ENCODE results near the gene GUSB.

GUSB gene

DNA sequence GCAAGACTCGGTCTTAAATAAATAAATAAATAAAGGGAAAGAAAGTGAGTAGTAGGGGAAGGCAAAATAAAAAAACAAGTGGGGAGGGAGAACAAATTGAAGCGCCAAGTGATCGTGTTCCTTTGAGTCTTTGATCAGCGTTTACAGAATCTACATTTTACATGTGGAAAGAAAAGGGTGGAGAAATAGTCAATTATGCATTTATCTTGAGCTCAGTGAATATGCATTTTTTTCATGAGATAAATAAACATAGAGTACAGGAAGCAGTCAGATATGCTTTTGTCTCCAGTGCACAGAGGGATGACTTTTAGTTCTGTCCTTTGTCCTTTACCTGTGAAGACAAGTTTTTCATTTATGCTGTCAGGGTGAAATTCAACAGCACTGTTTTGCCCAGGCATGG, 6.1 kb upstream of the GUSB start:
- TF ChIP-seq JUND (IDR thresholded peaks at IDR 0.05; ENCODE audit: low read depth): no peak
- DNase-seq (ENCODE audit: low read depth in 1 of 2, low spot score in 1 of 2): no peak
- in situ Hi-C loops (cut with HindIII; ENCODE audit: low pct_unique_long_range_greater_than_20kb, low sequenced_read_pairs): no loop called here

DNA sequence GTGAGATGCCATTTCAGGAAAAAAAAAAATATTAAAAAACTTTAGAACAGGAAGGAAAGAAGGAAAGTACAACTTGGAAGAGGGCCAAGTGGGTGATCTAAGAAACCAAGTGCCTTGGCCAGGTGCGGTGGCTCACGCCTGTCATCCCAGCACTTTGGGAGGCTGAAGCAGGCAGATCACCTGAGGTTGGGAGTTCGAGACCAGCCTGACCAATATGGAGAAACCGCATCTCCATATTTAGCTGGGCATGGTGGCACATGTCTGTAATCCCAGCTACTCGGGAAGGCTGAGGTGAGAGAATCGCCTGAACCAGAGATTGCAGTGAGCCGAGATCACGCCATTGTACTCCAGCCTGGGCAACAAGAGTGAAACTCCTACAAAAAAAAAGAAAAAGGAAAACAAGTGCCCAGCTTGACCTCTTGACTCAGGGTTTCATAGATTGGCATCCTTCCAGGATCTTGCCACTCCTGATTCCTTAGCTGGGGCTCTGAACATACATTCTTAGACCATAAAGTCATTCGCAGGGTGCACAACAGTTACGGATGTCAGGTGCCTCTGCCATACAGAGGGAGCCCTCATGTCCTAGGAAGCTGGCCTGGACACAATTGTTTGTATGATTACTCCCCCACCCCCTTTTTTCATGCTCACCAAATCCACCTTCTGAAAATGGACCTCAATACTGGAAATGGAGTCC, 2.1 kb upstream of the GUSB start:
- no peak for DNase-seq (ENCODE audit: low read depth in 1 of 2, low spot score in 1 of 2)
- no peak for TF ChIP-seq JUND (IDR thresholded peaks at IDR 0.05; ENCODE audit: low read depth)
- in situ Hi-C loops (cut with HindIII; ENCODE audit: low pct_unique_long_range_greater_than_20kb, low sequenced_read_pairs): no loop called here

DNA sequence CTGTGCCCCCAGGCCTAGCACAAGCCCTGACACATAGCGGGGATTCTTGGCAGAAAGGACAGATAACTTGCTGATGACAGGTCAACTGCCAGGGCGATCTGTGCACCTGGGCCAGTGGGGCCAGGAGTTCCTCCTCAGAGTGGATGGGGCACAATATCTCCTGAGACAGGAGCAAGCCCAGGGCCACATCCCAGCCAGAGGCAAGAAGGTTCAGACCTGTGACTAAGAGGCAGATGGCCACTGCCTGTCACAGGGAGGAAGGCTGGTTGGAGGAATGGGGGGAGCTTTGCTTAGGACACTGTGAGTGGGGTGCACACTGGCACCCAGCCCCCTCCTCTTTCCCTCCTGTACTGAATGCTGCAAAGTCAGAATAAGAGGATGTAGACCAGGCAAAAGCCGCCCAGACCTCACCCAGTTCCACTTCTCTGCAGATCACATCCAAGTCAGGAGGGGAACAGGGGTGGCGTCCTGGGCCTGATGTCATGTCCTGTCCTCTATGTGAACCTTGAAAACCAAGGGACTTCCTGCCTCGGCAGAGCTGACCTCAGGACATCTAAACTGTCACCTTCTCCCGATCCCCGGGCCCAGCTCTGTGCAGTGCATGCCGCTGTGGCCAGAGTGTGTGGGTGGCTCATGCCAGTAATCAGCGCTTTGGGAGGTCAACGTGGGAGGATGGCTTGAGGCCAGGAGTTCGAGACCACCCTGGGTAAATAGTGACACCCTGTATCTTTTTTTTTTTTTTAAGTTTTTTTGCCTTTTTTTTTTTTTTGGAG, 1.3 kb downstream of the GUSB start:
- in situ Hi-C loops (cut with HindIII; ENCODE audit: low pct_unique_long_range_greater_than_20kb, low sequenced_read_pairs): no loop called here
- DNase-seq (ENCODE audit: low read depth in 1 of 2, low spot score in 1 of 2): peak in 1 of 2 experiments; percentile 23
- no peak for TF ChIP-seq JUND (IDR thresholded peaks at IDR 0.05; ENCODE audit: low read depth)

DNA sequence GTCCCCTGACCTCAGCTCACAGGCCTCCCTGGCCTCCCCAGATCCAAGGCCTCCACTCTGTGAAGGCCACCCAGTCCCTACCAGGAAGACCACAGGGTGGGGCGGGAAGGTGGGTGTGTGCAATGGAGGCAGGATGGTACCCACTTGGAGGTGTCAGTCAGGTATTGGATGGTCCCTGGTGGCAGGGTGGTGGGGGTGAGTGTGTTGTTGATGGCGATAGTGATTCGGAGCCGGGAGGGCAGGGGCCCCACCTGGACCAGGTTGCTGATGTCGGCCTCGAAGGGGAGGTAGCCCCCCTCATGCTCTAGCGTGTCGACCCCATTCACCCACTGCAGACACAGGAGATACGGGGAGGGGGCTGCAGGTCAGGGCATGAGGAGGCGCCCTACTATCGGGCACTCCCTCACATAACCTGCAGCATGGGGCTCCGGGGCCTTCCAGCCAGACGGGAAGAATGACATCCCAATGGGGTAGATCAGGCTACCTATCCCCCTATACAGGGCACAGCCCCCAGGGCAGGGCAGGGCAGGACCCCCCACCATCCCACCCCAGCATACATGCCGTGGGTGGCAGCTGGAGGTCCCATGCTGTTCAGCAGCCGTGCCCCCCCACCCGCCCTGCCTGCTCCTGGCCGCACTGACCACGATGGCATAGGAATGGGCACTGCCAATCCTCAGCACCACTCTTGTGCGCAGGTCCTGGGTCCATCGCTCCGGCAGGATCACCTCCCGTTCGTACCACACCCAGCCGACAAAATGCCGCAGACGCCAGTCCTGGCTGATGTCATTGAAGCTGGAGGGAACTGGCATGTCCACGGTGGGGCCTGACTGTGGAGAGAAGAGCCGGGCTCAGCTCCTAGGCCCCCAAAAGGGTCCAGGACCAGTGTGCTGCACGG, 2.2 kb downstream of the GUSB start:
- in situ Hi-C loops (cut with HindIII; ENCODE audit: low pct_unique_long_range_greater_than_20kb, low sequenced_read_pairs): no loop called here
- no peak for TF ChIP-seq JUND (IDR thresholded peaks at IDR 0.05; ENCODE audit: low read depth)
- no peak for DNase-seq (ENCODE audit: low read depth in 1 of 2, low spot score in 1 of 2)

DNA sequence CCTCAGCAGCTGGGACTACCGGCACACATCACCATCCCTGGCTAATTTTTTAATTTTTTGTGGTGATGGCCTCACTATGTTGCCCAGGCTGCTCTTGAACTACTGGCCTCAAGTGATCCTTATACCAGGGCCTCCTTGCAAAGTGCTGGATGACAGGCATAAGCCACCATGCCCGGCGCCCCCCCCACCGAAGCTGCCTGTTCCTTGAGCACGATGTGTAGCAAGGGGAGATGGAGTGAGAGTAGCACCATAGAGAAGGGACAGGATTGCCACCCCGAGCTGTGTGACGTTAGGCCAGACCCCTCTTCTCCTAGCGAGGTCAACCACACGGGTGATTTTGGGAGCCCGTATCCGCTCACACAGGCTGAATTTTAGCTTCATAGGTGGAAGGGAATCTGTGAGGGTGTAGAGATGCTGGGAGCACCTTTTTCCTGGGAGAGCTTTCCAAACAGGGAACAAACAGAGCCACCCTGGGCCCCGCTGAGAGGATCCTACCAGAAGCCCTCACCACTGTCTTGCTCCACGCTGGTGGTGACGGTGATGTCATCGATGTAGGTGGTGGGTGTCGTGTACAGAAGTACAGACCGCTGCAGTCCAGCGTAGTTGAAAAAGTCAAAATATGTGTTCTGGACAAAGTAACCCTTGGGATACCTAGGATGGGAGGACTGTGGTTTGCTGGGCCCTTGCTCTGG, 3.0 kb downstream of the GUSB start:
- in situ Hi-C loops (cut with HindIII; ENCODE audit: low pct_unique_long_range_greater_than_20kb, low sequenced_read_pairs): no loop called here
- TF ChIP-seq JUND (IDR thresholded peaks at IDR 0.05; ENCODE audit: low read depth): no peak
- DNase-seq (ENCODE audit: low read depth in 1 of 2, low spot score in 1 of 2): no peak

DNA sequence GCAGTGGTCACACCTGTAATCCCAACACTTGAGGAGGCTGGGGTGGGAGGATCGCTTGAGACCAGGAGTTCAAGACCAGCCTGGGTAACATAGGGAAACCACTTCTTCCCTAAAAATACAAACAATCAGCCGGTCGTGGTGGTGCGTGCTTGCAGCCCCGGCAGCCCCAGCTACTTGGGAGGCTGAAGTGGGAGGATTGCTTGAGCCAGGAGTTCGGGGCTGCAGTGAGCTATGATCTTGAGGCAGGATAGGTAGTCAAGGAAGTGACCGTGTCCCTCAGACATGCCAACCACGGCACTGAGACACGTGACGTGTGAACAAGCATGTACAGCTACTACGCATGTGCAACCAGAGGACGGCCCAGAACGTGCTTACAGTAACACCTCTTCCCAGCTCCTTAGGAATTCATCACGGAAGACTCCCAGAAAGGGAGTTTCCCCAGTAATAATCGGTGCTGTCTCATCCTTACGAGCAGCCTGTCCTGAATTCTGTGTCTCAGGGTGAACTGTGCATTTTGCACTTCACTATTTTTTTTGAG, 5.3 kb downstream of the GUSB start:
- in situ Hi-C loops (cut with HindIII; ENCODE audit: low pct_unique_long_range_greater_than_20kb, low sequenced_read_pairs): no loop called here
- no peak for TF ChIP-seq JUND (IDR thresholded peaks at IDR 0.05; ENCODE audit: low read depth)
- DNase-seq (ENCODE audit: low read depth in 1 of 2, low spot score in 1 of 2): no peak

DNA sequence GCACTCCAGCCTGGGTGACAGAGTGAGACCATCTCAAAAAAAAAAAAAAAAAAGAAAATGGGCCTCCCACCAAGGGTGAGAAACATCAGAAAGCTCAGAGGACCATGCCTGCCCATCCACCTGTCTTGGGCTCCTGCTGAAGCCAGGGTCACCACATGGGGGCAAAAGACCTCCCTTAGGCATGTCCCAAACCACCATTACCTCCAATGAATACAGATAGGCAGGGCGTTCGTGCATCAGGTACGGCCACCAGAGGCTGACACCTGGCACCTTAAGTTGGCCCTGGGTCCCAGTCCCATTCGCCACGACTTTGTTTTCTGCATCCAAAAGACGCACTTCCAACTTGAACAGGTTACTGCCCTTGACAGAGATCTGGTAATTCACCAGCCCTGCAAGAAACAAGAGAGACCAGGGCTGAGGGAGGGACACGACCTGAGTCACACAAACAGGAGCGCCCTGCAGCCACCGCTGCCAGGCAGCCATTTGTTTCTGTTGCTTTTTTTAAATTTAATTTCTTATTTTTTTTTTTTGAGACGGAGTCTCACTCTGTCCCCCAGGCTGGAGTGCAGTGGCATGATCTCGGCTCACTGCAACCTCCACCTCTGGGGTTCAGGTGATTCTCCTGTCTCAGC, 6.1 kb downstream of the GUSB start:
- TF ChIP-seq JUND (IDR thresholded peaks at IDR 0.05; ENCODE audit: low read depth): no peak
- no peak for DNase-seq (ENCODE audit: low read depth in 1 of 2, low spot score in 1 of 2)
- in situ Hi-C loops (cut with HindIII; ENCODE audit: low pct_unique_long_range_greater_than_20kb, low sequenced_read_pairs): no loop called here

DNA sequence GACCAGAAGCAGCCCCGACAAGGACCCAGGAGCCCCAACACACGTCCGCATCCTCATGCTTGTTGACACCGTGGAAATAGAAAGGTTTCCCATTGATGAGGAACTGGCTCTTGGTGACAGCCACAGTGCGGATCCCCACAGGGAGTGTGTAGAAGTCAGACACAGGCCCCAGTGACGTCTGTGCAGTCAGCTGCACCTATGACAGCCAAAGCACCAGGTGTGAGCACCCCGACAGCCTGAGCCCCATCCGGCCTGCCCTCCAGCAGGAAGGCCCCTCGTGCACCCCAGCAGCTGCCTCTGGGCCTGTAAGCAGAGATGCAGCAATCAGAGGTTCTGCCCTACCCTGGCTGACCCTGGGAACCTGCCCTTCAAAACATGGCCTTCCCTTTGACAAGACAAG, 7.1 kb downstream of the GUSB start:
- no peak for DNase-seq (ENCODE audit: low read depth in 1 of 2, low spot score in 1 of 2)
- in situ Hi-C loops (cut with HindIII; ENCODE audit: low pct_unique_long_range_greater_than_20kb, low sequenced_read_pairs): no loop called here
- TF ChIP-seq JUND (IDR thresholded peaks at IDR 0.05; ENCODE audit: low read depth): no peak

DNA sequence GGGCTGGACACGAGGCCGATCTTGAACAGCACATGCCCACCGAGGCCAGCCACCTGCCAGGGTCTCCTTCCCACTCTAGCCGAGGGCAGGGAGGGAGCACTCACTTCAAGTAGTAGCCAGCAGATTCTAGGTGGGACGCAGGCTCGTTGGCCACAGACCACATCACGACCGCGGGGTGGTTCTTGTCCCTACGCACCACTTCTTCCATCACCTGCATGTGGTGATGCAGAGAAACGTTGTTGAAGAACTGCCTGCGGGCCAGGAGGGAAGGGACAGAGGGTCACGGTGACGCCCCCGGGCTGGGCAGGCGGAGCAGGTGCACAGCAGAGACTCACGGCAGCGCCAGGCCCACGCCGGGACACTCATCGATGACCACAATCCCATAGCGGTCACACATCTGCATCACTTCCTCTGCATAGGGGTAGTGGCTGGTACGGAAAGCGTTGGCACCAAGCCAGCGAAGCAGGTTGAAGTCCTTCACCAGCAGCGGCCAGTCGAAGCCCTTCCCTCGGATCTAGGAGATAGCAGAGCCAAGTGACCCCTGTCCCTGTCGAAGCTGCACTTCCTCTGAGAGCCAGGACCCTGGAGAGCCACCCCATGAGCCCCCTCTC, 7.7 kb downstream of the GUSB start:
- DNase-seq (ENCODE audit: low read depth in 1 of 2, low spot score in 1 of 2): no peak
- no peak for TF ChIP-seq JUND (IDR thresholded peaks at IDR 0.05; ENCODE audit: low read depth)
- in situ Hi-C loops (cut with HindIII; ENCODE audit: low pct_unique_long_range_greater_than_20kb, low sequenced_read_pairs): no loop called here

DNA sequence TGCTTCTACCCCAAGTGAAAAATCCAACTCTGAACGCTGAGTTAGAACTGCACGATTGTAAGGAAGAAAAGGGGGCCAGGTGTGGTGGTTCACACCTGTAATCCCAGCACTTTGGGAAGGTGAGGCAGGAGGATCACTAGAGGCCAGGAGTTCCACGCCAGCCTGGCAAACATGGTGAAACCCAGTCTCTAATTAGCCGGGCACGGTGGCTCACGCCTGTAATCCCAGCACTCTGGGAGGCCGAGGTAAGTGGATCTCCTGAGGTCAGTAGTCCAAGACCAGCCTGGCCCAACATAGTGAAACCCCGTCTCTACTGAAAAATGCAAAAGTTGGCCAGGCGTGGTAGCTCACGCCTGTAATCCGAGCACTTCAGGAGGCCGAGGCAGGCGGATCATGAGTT, 9.0 kb downstream of the GUSB start:
- in situ Hi-C loops (cut with HindIII; ENCODE audit: low pct_unique_long_range_greater_than_20kb, low sequenced_read_pairs): no loop called here
- no peak for TF ChIP-seq JUND (IDR thresholded peaks at IDR 0.05; ENCODE audit: low read depth)
- no peak for DNase-seq (ENCODE audit: low read depth in 1 of 2, low spot score in 1 of 2)

DNA sequence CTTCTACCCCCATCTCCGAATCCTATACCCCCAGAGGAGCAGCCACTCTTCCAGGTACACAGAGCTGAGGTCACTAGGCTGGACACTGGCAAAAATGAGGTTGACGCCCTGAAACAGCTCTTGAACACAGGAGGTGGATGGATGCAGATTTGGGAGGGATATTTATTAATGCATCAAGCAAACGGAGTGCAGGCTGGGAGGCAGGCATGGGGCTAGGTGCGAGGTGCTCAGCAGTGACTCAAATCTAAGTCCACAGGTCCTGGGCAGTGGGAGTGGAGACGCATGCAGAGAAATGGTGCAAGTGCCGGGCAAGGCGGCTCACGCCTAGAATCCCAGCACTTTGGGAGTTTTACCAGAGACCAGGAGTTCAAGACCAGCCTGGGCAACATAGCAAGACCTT, 11.0 kb downstream of the GUSB start:
- in situ Hi-C loops (cut with HindIII; ENCODE audit: low pct_unique_long_range_greater_than_20kb, low sequenced_read_pairs): no loop called here
- no peak for DNase-seq (ENCODE audit: low read depth in 1 of 2, low spot score in 1 of 2)
- no peak for TF ChIP-seq JUND (IDR thresholded peaks at IDR 0.05; ENCODE audit: low read depth)

Measured in T47D (cell line).